Measurements from ENCODE around the gene NSD2. TPM values are rescaled to one million over a fixed set of nuclear protein-coding genes. Genes with fewer than 3 reads are reported as not detected.

NSD2 gene
- total RNA-seq, 2 donors from 2014 or later, result 232 to 268 TPM

GRCh38 chr4:1850276-1850675 is 20.9 kb upstream of the NSD2 start:
- H3K27me3 Mint-ChIP-seq (ENCODE audit: low read depth), result no peaks in the 10 kb centered on the region
- H3K27ac Mint-ChIP-seq, result no peak overlapping the region
- peaks cover 41% of the 10 kb centered on the region for H3K4me1 Mint-ChIP-seq (ENCODE audit: low read depth)
- no peaks in the 10 kb centered on the region for H3K9me3 Mint-ChIP-seq
- H3K36me3 Mint-ChIP-seq (ENCODE audit: insufficient read depth in 2 of 2), result peaks cover 4 to 10% of the 10 kb centered on the region in 2 donors
- DNase-seq (no peak), ATAC-seq (replicated peaks in 1 of 2) (no peak)
- H3K4me3 Mint-ChIP-seq, result no peak overlapping the region

GRCh38 chr4:1851160-1851559 is 20.0 kb upstream of the NSD2 start:
- Mint-ChIP-seq H3K27me3 (ENCODE audit: low read depth) (no peaks in the 10 kb centered on the region), H3K4me3 (no peak overlapping the region), H3K9me3 (no peaks in the 10 kb centered on the region), H3K4me1 (ENCODE audit: low read depth) (peaks cover 41% of the 10 kb centered on the region), H3K27ac (no peak overlapping the region), H3K36me3 (ENCODE audit: insufficient read depth in 2 of 2) (peaks cover 4 to 10% of the 10 kb centered on the region in 2 donors)
- ATAC-seq (replicated peaks in 1 of 2) (no peak), DNase-seq (no peak)

DNA sequence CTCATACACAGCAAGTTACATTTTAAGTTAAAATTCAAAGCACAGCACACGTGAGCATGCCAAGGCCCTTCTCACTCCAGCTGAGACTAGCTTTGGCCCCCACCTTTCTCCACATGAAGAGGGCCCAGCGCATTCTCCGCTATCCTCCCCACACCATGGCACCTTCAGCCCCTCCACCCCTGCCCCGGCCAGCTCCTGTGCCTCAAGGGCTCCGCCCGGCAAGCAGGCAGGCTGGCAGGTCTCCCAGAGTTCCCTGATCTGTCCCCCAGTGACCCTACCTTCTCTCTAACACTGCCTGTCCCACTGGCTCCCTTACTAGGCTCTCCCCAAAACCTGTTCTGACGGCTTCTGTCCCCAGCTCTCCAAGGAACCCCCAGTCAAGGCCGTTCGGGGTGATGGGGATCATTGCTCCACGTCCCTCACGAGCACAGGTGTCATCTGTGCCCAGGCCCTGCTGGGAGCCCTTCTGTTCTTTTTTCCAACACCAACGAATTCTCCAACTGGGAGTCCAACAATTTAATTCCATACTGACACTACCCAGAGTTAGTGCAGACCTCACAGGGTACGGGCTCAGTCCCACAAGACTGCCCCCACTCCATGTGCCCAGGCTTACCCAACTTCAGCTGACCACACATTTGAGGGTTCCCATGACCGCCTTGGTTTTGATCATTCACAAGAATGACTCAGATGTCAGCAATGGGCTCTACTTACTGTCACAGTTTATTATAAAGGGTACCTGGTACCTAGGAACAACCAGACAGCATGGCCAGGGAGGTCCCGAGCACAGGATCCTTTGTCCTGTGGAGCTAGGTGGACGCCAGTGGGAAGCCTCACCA is 19.4 kb upstream of the NSD2 start:
- ATAC-seq (replicated peaks in 1 of 2) (no peak), DNase-seq (no peak)
- no peaks in the 10 kb centered on the region for H3K27me3 Mint-ChIP-seq (ENCODE audit: low read depth)
- H3K36me3 Mint-ChIP-seq (ENCODE audit: insufficient read depth in 2 of 2), result peaks cover 4 to 7% of the 10 kb centered on the region in 2 donors
- peaks cover 42% of the 10 kb centered on the region for H3K4me1 Mint-ChIP-seq (ENCODE audit: low read depth)
- no peak overlapping the region for H3K27ac Mint-ChIP-seq
- no peaks in the 10 kb centered on the region for H3K9me3 Mint-ChIP-seq
- H3K4me3 Mint-ChIP-seq, result no peak overlapping the region

GRCh38 chr4:1852904-1853623 is 18.1 kb upstream of the NSD2 start:
- H3K9me3 Mint-ChIP-seq, result no peaks in the 10 kb centered on the region
- H3K27me3 Mint-ChIP-seq (ENCODE audit: low read depth), result no peaks in the 10 kb centered on the region
- peak overlapping the region; percentile 36 to 47 for H3K4me3 Mint-ChIP-seq
- peaks cover 2 to 3% of the 10 kb centered on the region in 2 donors for H3K36me3 Mint-ChIP-seq (ENCODE audit: insufficient read depth in 2 of 2)
- H3K27ac Mint-ChIP-seq, result no peak overlapping the region
- DNase-seq (no peak), ATAC-seq (replicated peaks in 1 of 2) (no peak)
- peaks cover 50% of the 10 kb centered on the region for H3K4me1 Mint-ChIP-seq (ENCODE audit: low read depth)

- Mint-ChIP-seq H3K9me3 (no peaks in the 10 kb centered on the region), H3K27me3 (ENCODE audit: low read depth) (no peaks in the 10 kb centered on the region), H3K4me1 (ENCODE audit: low read depth) (peaks cover 50% of the 10 kb centered on the region), H3K27ac (peak overlapping the region; percentile 97), H3K36me3 (ENCODE audit: insufficient read depth in 2 of 2) (peaks cover 2 to 3% of the 10 kb centered on the region in 2 donors), H3K4me3 (peak overlapping the region; percentile 82 to 93)
- DNase-seq, result no peak
- ATAC-seq (replicated peaks in 1 of 2), result no peak
These were observed 16.4 kb upstream of the NSD2 start for GRCh38 chr4:1854752-1855151.

DNA sequence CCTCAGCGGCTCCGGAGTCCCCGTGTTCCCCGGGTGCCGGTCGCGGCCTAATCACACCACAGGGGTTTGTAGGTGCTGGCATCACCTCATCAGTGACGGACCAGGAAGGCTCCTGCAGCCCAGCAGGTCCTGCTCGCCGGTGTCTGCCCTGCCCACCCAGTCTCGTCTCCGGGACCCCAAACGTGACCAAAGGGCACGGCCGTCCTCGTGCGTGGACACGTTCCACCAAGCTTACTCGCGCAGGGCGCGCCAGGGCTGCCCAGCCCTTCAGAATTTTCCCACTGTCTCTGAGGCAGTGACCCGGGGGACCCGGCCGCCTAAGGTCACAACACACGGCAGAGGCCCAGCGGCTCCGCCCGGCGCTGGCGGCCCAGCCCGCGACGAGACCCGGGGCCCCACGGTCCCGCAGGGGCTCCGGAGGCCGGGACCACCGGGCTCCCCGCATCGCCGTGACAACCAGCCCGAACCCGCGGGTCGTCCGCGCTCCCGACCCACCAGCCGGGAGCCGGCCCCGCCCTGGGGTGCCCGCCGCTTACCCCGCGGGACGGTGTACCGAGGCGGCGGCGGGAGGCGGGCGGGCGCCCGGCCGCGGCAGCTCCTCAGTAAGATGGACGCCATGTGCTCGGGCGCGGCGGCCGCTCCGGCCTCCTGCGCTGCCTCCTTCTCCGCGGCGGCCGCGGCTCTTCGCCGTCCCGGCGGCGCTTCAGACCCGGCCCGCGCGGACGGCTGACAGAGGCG is 15.7 kb upstream of the NSD2 start:
- no peaks in the 10 kb centered on the region for H3K9me3 Mint-ChIP-seq
- DNase-seq (peak; percentile 29 to 37), ATAC-seq (replicated peaks in 1 of 2) (peak; percentile 35 to 40)
- H3K36me3 Mint-ChIP-seq (ENCODE audit: insufficient read depth in 2 of 2), result peaks cover 2 to 3% of the 10 kb centered on the region in 2 donors
- H3K4me3 Mint-ChIP-seq, result peak overlapping the region; percentile 85 to 93
- H3K27me3 Mint-ChIP-seq (ENCODE audit: low read depth), result no peaks in the 10 kb centered on the region
- H3K4me1 Mint-ChIP-seq (ENCODE audit: low read depth), result peaks cover 50% of the 10 kb centered on the region
- no peak overlapping the region for H3K27ac Mint-ChIP-seq

- peak within 1 kb of the TSS; percentile 85 to 93 for H3K4me3 Mint-ChIP-seq
- ATAC-seq (replicated peaks in 1 of 2), result peak; percentile 95 to 97
- H3K36me3 Mint-ChIP-seq (ENCODE audit: insufficient read depth in 2 of 2), result peaks cover 2 to 3% of the 10 kb centered on the region in 2 donors
- peaks cover 44% of the 10 kb centered on the region for H3K4me1 Mint-ChIP-seq (ENCODE audit: low read depth)
- peak within 1 kb of the TSS; percentile 97 for H3K27ac Mint-ChIP-seq
- no peaks in the 10 kb centered on the region for H3K27me3 Mint-ChIP-seq (ENCODE audit: low read depth)
- H3K9me3 Mint-ChIP-seq, result no peaks in the 10 kb centered on the region
- DNase-seq, result peak; percentile 94 to 95
These were observed 14.9 kb upstream of the NSD2 start, which contains the start of gene LETM1 for GRCh38 chr4:1856071-1856942. TSS of gene LETM1 (minus strand) at chr4:1856156. CDS start at chr4:1855950, 206 bp downstream.

- Mint-ChIP-seq H3K4me3 (peak overlapping the region; percentile 85 to 87), H3K36me3 (ENCODE audit: insufficient read depth in 2 of 2) (peaks cover 0 to 3% of the 10 kb centered on the region in 2 donors), H3K4me1 (ENCODE audit: low read depth) (peaks cover 44% of the 10 kb centered on the region), H3K9me3 (no peaks in the 10 kb centered on the region), H3K27ac (no peak overlapping the region), H3K27me3 (ENCODE audit: low read depth) (no peaks in the 10 kb centered on the region)
- no peak for DNase-seq
- no peak for ATAC-seq (replicated peaks in 1 of 2)
These were observed 14.1 kb upstream of the NSD2 start for GRCh38 chr4:1856943-1857699.

DNA sequence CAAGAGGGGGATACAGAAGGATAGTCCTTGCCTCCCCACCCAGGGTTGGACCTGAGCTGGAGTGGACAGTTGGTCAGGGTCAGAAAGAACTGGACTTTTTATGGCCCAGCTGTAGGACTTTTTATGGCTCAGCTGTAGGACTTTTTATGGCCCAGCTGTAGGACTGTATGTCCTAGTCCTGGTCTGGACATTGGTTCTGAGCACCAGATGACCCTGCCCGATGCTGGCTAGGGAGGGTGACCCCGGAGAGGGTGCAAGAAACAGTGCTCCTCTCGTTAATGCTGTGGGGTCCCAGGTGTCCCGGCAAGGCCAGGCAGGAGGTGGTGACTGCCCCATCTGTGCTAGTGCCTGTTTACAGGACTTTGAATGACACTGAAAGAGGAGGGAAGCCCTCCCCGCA is 13.3 kb upstream of the NSD2 start:
- peaks cover 0 to 3% of the 10 kb centered on the region in 2 donors for H3K36me3 Mint-ChIP-seq (ENCODE audit: insufficient read depth in 2 of 2)
- H3K4me1 Mint-ChIP-seq (ENCODE audit: low read depth), result peaks cover 44% of the 10 kb centered on the region
- ATAC-seq (replicated peaks in 1 of 2), result no peak
- no peak overlapping the region for H3K27ac Mint-ChIP-seq
- no peaks in the 10 kb centered on the region for H3K27me3 Mint-ChIP-seq (ENCODE audit: low read depth)
- H3K4me3 Mint-ChIP-seq, result no peak overlapping the region
- no peak for DNase-seq
- no peaks in the 10 kb centered on the region for H3K9me3 Mint-ChIP-seq

GRCh38 chr4:1859389-1859753 is 11.8 kb upstream of the NSD2 start:
- no peak for ATAC-seq (replicated peaks in 1 of 2)
- no peak overlapping the region for H3K4me3 Mint-ChIP-seq
- no peak for DNase-seq
- peaks cover 39% of the 10 kb centered on the region for H3K4me1 Mint-ChIP-seq (ENCODE audit: low read depth)
- H3K27ac Mint-ChIP-seq, result no peak overlapping the region
- H3K9me3 Mint-ChIP-seq, result no peaks in the 10 kb centered on the region
- no peaks in the 10 kb centered on the region for H3K27me3 Mint-ChIP-seq (ENCODE audit: low read depth)
- H3K36me3 Mint-ChIP-seq (ENCODE audit: insufficient read depth in 2 of 2), result no peaks in the 10 kb centered on the region

GRCh38 chr4:1862055-1862911 is 8.9 kb upstream of the NSD2 start:
- Mint-ChIP-seq H3K9me3 (no peaks in the 10 kb centered on the region), H3K36me3 (ENCODE audit: insufficient read depth in 2 of 2) (no peaks in the 10 kb centered on the region), H3K27me3 (ENCODE audit: low read depth) (no peaks in the 10 kb centered on the region), H3K4me3 (peak overlapping the region; percentile 80 to 81), H3K4me1 (ENCODE audit: low read depth) (peaks cover 26% of the 10 kb centered on the region), H3K27ac (peak overlapping the region; percentile 54)
- peak; percentile 45 for DNase-seq
- peak; percentile 64 to 79 for ATAC-seq (replicated peaks in 1 of 2)

Data from activated T-cell treated with anti-CD3 and anti-CD28 coated beads, Interleukin-2, amount 50 U/mL, for 72 hours (primary cell).